ENCODE measurements around the gene P3H4.
"Not testable (repeated sequence)": the region's sequence is repeated elsewhere in the genome, so short reads cannot be mapped to it uniquely, and the experiment has no call there.

DNA sequence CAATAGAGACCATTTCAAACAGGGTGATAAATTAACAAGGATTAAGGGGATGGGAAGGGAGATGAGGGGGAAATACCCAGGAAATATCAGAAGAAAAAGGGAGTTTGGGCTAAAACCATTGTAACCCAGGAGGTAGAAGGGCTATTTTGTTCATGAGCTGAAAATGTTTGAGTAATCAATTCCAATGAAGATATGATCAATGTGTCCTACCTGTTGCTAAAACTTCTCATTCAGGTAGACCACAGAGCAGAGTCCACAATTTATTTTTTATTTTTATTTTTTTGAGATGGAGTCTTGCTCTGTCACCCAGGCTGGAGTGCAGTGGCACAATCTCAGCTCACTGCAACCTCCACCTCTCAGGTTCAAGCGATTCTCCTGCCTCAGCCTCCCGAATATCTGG, 27.7 kb upstream of the P3H4 start:
- not testable (repeated sequence) for TF ChIP-seq ZSCAN20 (CRISPR knock-in tag; IDR thresholded peaks at IDR 0.05); HOXB13 (CRISPR knock-in tag; IDR thresholded peaks at IDR 0.05; ENCODE audit: low read depth)

Data from A549 (cell line).